ENCODE data around the gene ATP10B. TPM values are rescaled to one million over a fixed set of nuclear protein-coding genes. Genes with fewer than 3 reads are reported as not detected.
"Not testable (repeated sequence)": the region's sequence is repeated elsewhere in the genome, so short reads cannot be mapped to it uniquely, and the experiment has no call there.

The ATP10B gene
- total RNA-seq, 1 donor, result not detected

GRCh38 chr5:160887780-160888179 is 35.8 kb upstream of the ATP10B start:
- Histone ChIP-seq H3K4me1 (ENCODE audit: insufficient read depth, low read length) (no peaks in the 10 kb centered on the region), H4K20me1 (ENCODE audit: insufficient read depth, low read length) (no peaks in the 10 kb centered on the region), H3K4me2 (ENCODE audit: insufficient read depth, low read length) (no peak overlapping the region), H3K4me3 (ENCODE audit: insufficient read depth, low read length) (no peak overlapping the region), H2AFZ (ENCODE audit: low read length) (no peak overlapping the region), H3K27me3 (ENCODE audit: insufficient read depth, low read length) (no peaks in the 10 kb centered on the region), H3K27ac (ENCODE audit: low read depth, low read length) (no peak overlapping the region), H3K36me3 (ENCODE audit: insufficient read depth, low read length) (no peaks in the 10 kb centered on the region), H3K9me3 (ENCODE audit: low read depth, low read length) (no peaks in the 10 kb centered on the region), H3K79me2 (ENCODE audit: insufficient read depth, low read length) (no peaks in the 10 kb centered on the region)
- no peak for DNase-seq (ENCODE audit: insufficient read length, low spot score, missing footprints)
- TF ChIP-seq CTCF (IDR thresholded peaks at IDR 0.05; ENCODE audit: extremely low read depth, low read depth, low read length), result no peak

DNA sequence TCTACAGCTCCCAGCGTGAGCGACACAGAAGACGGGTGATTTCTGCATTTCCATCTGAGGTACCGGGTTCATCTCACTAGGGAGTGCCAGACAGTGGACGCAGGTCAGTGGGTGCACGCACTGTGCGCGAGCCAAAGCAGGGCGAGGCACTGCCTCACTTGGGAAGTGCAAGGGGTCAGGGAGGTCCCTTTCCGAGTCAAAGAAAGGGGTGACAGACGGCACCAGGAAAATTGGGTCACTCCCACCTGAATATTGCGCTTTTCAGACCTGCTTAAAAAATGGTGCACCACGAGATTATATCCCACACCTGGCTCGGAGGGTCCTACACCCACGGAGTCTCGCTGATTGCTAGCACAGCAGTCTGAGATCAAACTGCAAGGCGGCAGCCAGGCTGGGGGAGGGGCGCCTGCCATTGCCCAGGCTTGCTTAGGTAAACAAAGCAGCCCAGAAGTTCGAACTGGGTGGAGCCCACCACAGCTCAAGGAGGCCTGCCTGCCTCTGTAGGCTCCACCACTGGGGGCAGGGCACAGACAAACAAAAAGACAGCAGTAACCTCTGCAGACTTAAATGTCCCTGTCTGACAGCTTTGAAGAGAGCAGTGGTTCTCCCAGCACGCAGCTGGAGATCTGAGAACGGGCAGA is 21.7 kb upstream of the ATP10B start:
- not testable (repeated sequence) for H4K20me1 ChIP-seq (ENCODE audit: insufficient read depth, low read length); H3K9me3 ChIP-seq (ENCODE audit: low read depth, low read length); H2AFZ ChIP-seq (ENCODE audit: low read length); H3K27ac ChIP-seq (ENCODE audit: low read depth, low read length); H3K27me3 ChIP-seq (ENCODE audit: insufficient read depth, low read length); DNase-seq (ENCODE audit: insufficient read length, low spot score, missing footprints); H3K4me3 ChIP-seq (ENCODE audit: insufficient read depth, low read length); H3K4me2 ChIP-seq (ENCODE audit: insufficient read depth, low read length); H3K36me3 ChIP-seq (ENCODE audit: insufficient read depth, low read length); H3K79me2 ChIP-seq (ENCODE audit: insufficient read depth, low read length); H3K4me1 ChIP-seq (ENCODE audit: insufficient read depth, low read length)

GRCh38 chr5:160869989-160870521 is 18.0 kb upstream of the ATP10B start:
- Histone ChIP-seq H3K27me3 (ENCODE audit: insufficient read depth, low read length) (no peaks in the 10 kb centered on the region), H3K9me3 (ENCODE audit: low read depth, low read length) (no peaks in the 10 kb centered on the region)
- DNase-seq (ENCODE audit: insufficient read length, low spot score, missing footprints), result peak; percentile 32

DNA sequence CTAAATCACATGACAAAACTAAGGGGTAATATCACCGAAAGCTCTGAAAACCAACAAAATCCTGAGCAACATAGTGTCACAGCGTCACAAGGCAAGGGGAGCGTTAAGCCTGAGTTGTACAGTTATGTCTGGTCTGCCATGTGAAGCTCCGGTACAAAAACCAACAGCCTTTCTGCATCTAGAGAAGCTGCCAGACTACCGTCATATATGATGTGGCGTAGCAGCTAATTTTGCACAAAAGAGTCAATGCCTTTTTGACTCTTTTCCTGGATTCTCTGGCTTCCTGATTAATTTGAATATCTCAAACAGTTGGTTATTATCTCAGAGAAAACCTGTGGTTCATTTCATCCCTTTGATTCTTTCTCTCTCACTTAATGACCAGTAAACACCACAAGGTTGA is 16.0 kb upstream of the ATP10B start:
- Histone ChIP-seq H4K20me1 (ENCODE audit: insufficient read depth, low read length) (no peaks in the 10 kb centered on the region), H3K27me3 (ENCODE audit: insufficient read depth, low read length) (no peaks in the 10 kb centered on the region), H3K79me2 (ENCODE audit: insufficient read depth, low read length) (no peaks in the 10 kb centered on the region), H3K4me1 (ENCODE audit: insufficient read depth, low read length) (no peaks in the 10 kb centered on the region), H3K27ac (ENCODE audit: low read depth, low read length) (no peak overlapping the region), H2AFZ (ENCODE audit: low read length) (no peak overlapping the region), H3K9me3 (ENCODE audit: low read depth, low read length) (peaks cover 3% of the 10 kb centered on the region), H3K36me3 (ENCODE audit: insufficient read depth, low read length) (no peaks in the 10 kb centered on the region), H3K4me3 (ENCODE audit: insufficient read depth, low read length) (no peak overlapping the region), H3K4me2 (ENCODE audit: insufficient read depth, low read length) (no peak overlapping the region)
- DNase-seq (ENCODE audit: insufficient read length, low spot score, missing footprints), result no peak
- no peak for TF ChIP-seq CTCF (IDR thresholded peaks at IDR 0.05; ENCODE audit: extremely low read depth, low read depth, low read length)

More at GRCh38 chr5:160869989-160870521, 18.0 kb upstream of the ATP10B start:
- no peaks in the 10 kb centered on the region for H3K79me2 ChIP-seq (ENCODE audit: insufficient read depth, low read length)
- no peak for TF ChIP-seq CTCF (IDR thresholded peaks at IDR 0.05; ENCODE audit: extremely low read depth, low read depth, low read length)
- H3K27ac ChIP-seq (ENCODE audit: low read depth, low read length), result no peak overlapping the region
- no peak overlapping the region for H3K4me2 ChIP-seq (ENCODE audit: insufficient read depth, low read length)
- no peaks in the 10 kb centered on the region for H3K36me3 ChIP-seq (ENCODE audit: insufficient read depth, low read length)
- no peaks in the 10 kb centered on the region for H3K4me1 ChIP-seq (ENCODE audit: insufficient read depth, low read length)
- H3K4me3 ChIP-seq (ENCODE audit: insufficient read depth, low read length), result no peak overlapping the region
- H2AFZ ChIP-seq (ENCODE audit: low read length), result no peak overlapping the region
- no peaks in the 10 kb centered on the region for H4K20me1 ChIP-seq (ENCODE audit: insufficient read depth, low read length)

Data from osteoblast (primary cell).